ENCODE data around the gene NPEPPS.
"Not testable (repeated sequence)": the region's sequence is repeated elsewhere in the genome, so short reads cannot be mapped to it uniquely, and the experiment has no call there.

DNA sequence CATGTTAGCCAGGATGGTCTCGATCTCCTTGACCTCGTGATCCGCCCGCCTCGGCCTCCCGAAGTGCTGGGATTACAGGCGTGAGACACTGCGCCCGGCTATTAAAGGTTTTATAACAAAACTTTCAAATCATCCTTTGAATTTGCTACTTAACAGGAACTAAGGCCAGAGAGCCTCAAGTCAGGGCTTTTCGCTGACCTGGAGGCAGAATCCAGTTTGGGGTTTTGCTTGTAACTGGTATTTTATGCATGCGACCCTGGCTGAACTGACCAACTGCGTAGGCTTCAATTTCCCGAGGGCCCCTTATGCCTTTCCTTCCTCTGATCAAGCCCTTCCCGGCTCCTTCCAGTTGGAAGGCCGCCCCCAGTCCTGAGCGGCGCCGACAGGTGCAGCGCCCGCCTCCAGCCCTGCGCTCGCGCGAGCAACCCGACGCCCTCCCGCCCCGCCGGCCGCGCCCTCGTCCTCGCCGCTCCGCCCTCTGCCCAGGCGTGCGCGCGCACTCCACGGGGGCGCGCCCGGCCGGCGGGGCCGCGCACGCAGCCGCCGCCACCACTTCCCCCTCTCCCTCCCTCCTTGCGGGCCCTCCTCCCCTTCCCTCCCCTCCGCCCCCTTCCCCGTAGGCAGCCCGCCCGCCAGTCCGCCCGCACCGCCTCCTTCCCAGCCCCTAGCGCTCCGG is at the start of gene NPEPPS:
- not testable (repeated sequence) for TF ChIP-seq GATA2, GATA3 (IDR thresholded peaks at IDR 0.05; ENCODE audit: low read depth, low read length)

Data from SH-SY5Y (cell line).